Measurements from ENCODE around the gene FADS6. TPM values are rescaled to one million over a fixed set of nuclear protein-coding genes. Genes with fewer than 3 reads are reported as not detected.

FADS6 gene
- total and polyA plus RNA-seq, 2 donors (not counting 3 experiments of a cell fraction or from before 2014, with no cell fraction given): not detected

DNA sequence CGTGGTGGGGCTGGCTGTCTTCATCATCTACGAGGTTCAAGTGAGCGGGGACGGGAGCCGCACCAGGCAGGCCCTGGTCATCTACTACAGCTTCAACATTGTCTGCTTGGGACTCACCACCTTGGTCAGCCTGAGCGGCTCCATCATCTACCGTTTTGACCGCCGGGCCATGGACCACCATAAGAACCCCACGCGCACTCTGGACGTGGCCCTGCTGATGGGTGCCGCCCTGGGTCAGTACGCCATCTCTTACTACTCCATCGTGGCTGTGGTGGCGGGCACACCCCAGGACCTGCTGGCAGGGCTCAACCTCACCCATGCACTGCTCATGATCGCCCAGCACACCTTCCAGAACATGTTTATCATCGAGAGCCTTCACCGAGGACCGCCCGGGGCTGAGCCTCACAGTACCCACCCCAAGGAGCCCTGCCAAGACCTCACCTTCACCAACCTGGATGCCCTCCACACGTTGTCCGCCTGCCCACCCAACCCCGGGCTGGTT, 37.2 kb upstream of the FADS6 start:
- FAIRE-seq: no peak
- POLR2A ChIA-PET: no interaction called here
- H3K27ac ChIP-seq (ENCODE audit: insufficient read depth, low read depth, low read length): no peak overlapping the region
- no peak for DNase-seq (ENCODE audit: low read depth, low spot score)
- H3K79me2 ChIP-seq (ENCODE audit: control insufficient read depth, insufficient read depth, low read length): no peaks in the 10 kb centered on the region
- intact Hi-C loops (cut with micrococcal nuclease): no loop called here
- TF ChIP-seq POLR2A (IDR thresholded peaks at IDR 0.05; ENCODE audit: low read depth, low read length): no peak
- no peak for TF ChIP-seq FOS (IDR thresholded peaks at IDR 0.05; ENCODE audit: borderline replicate concordance, insufficient read depth, low read length)
- TF ChIP-seq, protein P1, sequence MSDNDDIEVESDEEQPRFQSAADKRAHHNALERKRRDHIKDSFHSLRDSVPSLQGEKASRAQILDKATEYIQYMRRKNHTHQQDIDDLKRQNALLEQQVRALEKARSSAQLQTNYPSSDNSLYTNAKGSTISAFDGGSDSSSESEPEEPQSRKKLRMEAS (IDR thresholded peaks at IDR 0.05; ENCODE audit: insufficient read depth, insufficient read length): no peak
- TF ChIP-seq MYC (IDR thresholded peaks at IDR 0.05; ENCODE audit: low read depth, low read length): no peak
- TF ChIP-seq GATA2 (IDR thresholded peaks at IDR 0.05; ENCODE audit: insufficient read depth, insufficient read length, low read depth, low read length): no peak
- no peak for TF ChIP-seq EZH2 (IDR thresholded peaks at IDR 0.05; ENCODE audit: borderline replicate concordance, low read depth, low read length, severe bottlenecking)
- TF ChIP-seq, protein P2, sequence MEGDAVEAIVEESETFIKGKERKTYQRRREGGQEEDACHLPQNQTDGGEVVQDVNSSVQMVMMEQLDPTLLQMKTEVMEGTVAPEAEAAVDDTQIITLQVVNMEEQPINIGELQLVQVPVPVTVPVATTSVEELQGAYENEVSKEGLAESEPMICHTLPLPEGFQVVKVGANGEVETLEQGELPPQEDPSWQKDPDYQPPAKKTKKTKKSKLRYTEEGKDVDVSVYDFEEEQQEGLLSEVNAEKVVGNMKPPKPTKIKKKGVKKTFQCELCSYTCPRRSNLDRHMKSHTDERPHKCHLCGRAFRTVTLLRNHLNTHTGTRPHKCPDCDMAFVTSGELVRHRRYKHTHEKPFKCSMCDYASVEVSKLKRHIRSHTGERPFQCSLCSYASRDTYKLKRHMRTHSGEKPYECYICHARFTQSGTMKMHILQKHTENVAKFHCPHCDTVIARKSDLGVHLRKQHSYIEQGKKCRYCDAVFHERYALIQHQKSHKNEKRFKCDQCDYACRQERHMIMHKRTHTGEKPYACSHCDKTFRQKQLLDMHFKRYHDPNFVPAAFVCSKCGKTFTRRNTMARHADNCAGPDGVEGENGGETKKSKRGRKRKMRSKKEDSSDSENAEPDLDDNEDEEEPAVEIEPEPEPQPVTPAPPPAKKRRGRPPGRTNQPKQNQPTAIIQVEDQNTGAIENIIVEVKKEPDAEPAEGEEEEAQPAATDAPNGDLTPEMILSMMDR (IDR thresholded peaks at IDR 0.05; ENCODE audit: extremely low read depth in 1 of 2, insufficient read depth in 1 of 2, low read depth in 1 of 2, low read length in 2 of 2): no peak
- no peak for TF ChIP-seq POLR2AphosphoS5 (IDR thresholded peaks at IDR 0.05; ENCODE audit: insufficient read depth, low read depth, low read length)
- TF ChIP-seq JUN (IDR thresholded peaks at IDR 0.05; ENCODE audit: borderline replicate concordance, insufficient read depth, insufficient read length, low read depth): no peak
- no peaks in the 10 kb centered on the region for H4K20me1 ChIP-seq (replicated peaks; ENCODE audit: control insufficient read depth, extremely low read depth, insufficient read depth, low read length)
- H3K27me3 ChIP-seq (ENCODE audit: control insufficient read depth in 2 of 2, insufficient read depth in 2 of 2, low read length in 2 of 2): peaks cover 34 to 35% of the 10 kb centered on the region in 2 experiments
- no peaks in the 10 kb centered on the region for H3K9me1 ChIP-seq (replicated peaks; ENCODE audit: control insufficient read depth, extremely low read depth, insufficient read depth, low read length)
- H3K4me3 ChIP-seq (replicated peaks in 1 of 3; ENCODE audit: insufficient read depth in 1 of 3, low read depth in 1 of 3, low read length in 3 of 3): no peak overlapping the region
- no peaks in the 10 kb centered on the region for H3K36me3 ChIP-seq (ENCODE audit: control insufficient read depth in 2 of 2, extremely low read depth in 1 of 2, insufficient read depth in 2 of 2, low read length in 2 of 2)
- H3K9me3 ChIP-seq (replicated peaks; ENCODE audit: control insufficient read depth, insufficient read depth, low read length): no peaks in the 10 kb centered on the region
- no TSS peak for BruUV-seq (replicated peaks)
- dilution Hi-C loops (cut with MboI; ENCODE audit: extremely low pct_ligation_motif_present, low sequenced_read_pairs): no loop called here
- no peak overlapping the region for H3K9ac ChIP-seq (replicated peaks; ENCODE audit: extremely low read depth, insufficient read depth, low read length)
- no peaks in the 10 kb centered on the region for H3K4me1 ChIP-seq (ENCODE audit: control insufficient read depth, extremely low read depth, insufficient read depth, low read length)
- CTCF ChIA-PET: interaction anchor here (1.5 kb wide), 1 partner anchor 27 kb away, joined by 5 read pairs; no protein-coding TSS in a partner anchor
- no peak overlapping the region for H3K4me2 ChIP-seq (ENCODE audit: insufficient read depth, low read length)
- H2AFZ ChIP-seq (ENCODE audit: low read depth, low read length): no peak overlapping the region

Measured in endothelial cell of umbilical vein (primary cell).